GM13977 (cell line): ENCODE measurements around the gene PDLIM7.

Experiments used
- DNase-seq: peaks from one replicate; pipeline ENCODE4 v3.0.0; 2012; ENCODE audit warnings: low spot score
- in situ Hi-C: fragments of 300-500 bp; cut with MboI; formaldehyde crosslinking; loops from one replicate; pipeline ENCODE4 v1.12.0; 2022; ENCODE audit warnings: low sequenced_read_pairs, low pct_unique_long_range_greater_than_20kb, mixed read lengths, inconsistent platforms; ENCODE audit not compliant: unreplicated experiment
- TF ChIP-seq, protein P1 (sequence below): IDR thresholded peaks from 2 replicates; pipeline ENCODE4 v1.5.1; 2012; ENCODE audit warnings: mild to moderate bottlenecking, control low read depth; ENCODE audit not compliant: insufficient read depth; ENCODE audit errors: extremely low read depth, missing control alignments

PDLIM7 gene

DNA sequence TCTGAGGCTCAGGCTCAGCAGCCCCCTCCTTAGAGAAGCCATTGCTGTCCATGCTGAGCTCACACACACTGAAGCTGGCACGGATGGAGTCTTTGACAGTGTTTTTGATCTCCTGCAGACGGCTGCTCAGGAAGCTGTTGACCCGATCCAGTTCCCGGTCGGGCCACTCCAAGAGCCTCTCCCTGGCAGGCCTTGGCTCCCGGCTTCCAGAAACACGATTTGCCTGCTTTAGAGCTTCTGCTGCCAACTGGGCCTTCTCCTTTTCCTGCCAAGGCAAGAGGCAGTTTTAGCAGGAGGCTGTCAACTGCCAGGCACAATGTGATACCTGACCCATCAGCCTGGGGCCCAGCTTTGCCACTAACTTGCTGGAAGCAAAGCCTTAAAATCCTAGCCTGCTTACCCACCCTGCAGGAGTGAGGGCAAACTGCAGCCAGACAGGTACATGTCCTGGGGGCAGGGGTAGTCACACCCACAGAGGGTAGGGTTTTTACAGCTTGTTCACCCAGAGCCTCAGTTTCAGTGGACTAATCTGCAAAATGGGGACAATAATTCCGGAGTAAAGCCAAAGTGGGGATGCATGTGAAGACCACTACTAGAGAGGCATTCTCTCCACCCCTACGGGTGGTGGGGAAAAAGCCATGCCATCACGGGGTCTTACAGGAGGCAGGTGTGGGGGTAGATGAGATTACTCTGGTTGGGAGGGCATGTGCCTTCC lies 27.7 kb upstream of the PDLIM7 start:
- DNase-seq = no peak
- in situ Hi-C loops = no loop called here
- TF ChIP-seq, protein P1, sequence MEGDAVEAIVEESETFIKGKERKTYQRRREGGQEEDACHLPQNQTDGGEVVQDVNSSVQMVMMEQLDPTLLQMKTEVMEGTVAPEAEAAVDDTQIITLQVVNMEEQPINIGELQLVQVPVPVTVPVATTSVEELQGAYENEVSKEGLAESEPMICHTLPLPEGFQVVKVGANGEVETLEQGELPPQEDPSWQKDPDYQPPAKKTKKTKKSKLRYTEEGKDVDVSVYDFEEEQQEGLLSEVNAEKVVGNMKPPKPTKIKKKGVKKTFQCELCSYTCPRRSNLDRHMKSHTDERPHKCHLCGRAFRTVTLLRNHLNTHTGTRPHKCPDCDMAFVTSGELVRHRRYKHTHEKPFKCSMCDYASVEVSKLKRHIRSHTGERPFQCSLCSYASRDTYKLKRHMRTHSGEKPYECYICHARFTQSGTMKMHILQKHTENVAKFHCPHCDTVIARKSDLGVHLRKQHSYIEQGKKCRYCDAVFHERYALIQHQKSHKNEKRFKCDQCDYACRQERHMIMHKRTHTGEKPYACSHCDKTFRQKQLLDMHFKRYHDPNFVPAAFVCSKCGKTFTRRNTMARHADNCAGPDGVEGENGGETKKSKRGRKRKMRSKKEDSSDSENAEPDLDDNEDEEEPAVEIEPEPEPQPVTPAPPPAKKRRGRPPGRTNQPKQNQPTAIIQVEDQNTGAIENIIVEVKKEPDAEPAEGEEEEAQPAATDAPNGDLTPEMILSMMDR = no peak

DNA sequence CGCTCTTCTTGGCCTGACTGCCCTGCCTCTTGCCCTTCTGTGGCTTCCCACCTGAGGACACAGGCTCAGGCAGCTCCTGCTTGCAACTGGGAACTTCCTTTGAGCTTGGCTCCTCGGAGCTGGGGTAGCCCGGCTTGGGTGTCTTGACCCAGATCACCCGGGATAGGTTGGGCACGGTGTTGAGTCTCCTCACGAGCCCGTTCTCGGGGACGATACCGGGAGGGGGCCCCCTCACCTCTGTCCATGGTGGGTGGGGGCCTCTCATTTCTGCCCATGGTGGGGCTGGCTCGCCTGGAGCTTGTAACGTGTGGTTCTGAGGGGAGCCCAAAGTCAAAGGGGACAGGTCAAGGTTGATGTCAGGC lies 27.1 kb upstream of the PDLIM7 start:
- in situ Hi-C loops = no loop called here
- TF ChIP-seq, protein P1 = no peak
- no peak for DNase-seq

DNA sequence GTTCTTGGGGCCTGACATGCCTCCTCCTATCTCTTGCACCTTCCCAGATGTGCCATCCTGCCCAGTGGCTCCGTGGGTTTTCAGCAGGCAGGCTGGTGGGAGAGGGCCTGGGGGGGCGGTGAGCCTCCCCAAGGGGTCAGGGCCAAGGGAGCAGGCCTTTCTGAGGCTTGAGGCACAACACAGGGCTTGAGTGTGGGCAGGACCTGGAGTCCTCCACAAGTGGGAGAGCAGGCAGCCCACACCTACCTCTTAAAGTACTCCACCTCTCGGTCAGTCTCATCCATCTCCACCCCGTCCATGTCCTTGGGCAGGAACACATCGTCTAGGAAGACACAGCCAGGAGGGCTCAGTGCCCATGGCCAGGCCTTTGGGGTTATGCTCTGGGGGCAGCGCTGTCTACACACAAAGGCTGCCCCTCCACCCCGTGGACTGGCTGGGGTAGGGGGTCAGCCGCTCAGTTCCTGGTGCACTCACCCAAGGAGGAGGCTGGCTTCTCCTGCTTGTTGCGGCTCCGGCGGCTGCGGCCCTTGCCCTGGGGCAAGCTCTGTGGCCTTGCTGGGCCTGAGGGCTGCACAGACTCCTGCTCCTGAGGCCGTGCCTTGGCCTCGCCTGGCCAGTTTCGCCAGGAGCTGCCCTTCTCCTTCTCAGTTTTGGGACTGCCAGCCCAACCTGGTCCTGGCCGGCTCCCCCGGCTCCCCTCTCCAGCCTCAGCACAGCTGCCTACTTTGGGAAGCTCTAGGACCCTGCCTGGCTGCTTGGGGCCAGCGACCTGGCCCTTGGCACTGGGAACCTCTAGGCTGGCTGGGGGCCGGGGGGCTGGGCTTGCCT lies 26.5 kb upstream of the PDLIM7 start:
- in situ Hi-C loops = no loop called here
- TF ChIP-seq, protein P1 = no peak
- no peak for DNase-seq

DNA sequence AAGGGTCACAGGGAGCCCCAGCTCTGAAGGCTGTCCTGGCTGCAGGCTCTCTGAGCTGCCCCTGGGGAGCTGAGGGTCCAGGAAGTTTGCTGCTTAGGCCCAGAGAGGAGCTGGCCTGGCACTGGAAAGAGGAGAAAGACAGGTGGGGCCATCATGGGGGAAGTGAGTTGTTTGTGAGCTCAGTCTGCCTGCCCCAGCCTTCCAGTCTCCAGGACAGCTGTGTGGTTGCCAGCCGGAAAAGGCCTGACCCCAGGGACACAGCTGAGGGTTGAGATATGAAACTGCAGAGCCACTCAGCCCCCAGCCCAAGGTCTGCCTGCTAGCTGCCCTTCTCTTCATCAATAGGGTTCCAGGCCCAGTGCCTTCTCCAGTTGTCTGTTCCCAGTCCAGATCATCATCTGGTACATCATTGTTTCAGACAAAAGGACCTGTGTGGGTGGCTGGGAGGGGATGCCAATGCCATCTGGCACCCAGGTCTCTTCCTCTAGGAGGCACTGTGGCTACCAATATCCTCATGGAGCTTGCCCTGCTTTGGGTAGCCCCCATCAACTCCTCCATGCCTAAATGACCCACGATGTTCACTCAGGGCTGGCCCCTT lies 23.6 kb upstream of the PDLIM7 start:
- in situ Hi-C loops = no loop called here
- no peak for DNase-seq
- TF ChIP-seq, protein P1 = no peak

DNA sequence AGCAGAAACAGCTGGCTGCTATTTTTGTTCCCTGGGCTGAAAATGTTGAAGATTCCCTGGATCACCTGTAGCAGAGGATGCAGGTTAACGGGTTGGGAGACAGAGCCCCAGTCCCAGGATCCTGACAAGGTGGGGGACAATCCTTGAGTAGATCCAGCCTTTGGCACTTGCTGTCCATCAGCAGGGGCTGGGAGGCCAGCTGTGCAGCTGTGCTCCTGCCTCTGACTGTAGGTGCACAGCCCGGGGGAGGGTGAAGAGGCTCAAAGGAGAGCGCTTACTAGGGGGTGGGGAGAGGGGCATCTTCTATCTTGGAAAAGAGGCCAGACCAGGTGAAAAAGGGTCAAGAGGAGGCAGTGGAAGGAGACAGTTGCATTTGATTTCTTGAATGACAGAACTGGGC lies 22.9 kb upstream of the PDLIM7 start:
- DNase-seq = no peak
- in situ Hi-C loops = no loop called here
- TF ChIP-seq, protein P1 = no peak

DNA sequence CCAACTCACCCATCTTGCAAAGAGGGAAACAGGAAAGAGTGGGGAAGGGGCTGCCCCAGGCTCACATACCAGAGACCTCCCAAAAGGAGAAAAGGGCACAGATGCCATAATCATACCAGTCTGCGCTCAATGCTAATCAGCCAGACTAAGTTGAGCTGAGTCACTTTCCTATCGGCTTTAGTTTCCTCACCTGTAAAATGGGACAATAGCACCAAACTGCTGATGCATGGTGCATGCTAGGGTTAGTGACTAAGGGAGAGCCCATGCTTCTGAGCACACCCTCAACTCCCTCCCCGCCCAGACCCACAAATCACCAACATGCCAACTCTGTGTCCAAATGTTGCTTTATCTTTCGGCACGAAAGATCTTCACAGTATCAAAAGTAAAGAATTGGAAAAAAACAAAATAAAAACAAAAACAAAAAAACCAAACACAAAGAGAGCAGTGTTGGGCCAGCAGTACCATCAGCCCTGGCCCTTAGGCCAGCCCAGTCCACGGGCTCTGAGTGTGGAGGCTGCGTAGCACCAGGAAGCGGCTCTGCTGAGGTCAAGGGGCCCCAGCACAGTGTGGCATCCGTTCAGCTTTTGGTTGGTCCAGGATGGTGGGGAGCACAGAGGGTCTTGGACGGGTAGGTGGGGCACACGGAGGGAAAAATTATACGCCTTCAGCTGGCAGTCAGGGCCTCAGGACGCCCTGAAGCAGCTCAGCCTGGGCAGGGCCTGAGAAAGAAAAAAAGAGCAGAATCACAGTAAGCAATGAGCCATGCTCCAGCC lies 22.2 kb upstream of the PDLIM7 start:
- in situ Hi-C loops = no loop called here
- no peak for DNase-seq
- TF ChIP-seq, protein P1 = no peak
